ENCODE data around the gene KCTD21.

DNA sequence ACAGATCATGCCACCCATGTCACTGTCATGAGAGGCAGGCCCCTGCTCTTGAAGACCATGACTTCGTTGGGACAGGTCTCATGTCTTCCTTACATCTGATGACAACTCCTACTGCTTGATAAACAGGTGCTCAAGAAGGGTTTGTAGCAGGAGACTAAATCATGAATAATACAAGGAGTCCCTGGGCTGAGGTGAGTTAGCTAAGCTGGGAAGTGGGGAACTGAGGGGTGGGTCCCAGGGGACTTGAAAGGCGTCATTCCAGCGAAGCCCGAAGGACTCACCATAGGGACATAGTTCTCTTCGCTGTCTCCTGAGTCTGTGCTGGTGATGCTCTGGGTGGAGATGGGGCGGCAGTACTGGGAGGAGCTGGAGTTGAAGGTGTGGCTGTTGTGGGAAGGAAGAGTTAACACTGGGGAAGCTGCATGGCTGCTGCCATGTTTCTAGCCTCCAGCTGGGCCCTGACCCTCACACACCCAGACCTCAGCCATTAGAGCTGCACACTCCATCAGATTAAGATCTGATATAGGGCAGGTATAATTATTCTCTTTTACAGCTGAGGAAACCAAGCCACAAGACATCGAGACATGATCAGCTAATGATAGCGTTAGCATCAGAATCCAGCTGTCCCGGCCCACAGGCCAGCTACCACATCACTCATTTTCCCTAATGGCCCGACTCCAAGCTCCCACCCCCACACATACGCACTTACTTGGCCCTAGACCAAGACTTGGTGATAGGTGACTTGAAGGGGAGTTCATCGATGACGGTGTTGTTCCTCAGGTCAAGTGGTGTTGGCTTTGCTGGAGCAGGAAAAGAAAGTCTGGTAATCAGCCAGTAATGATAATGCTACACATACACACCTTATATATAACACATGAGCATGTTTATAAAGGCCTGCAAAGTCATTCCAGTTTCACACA, 33.2 kb upstream of the KCTD21 start:
- TF ChIP-seq, protein P1, sequence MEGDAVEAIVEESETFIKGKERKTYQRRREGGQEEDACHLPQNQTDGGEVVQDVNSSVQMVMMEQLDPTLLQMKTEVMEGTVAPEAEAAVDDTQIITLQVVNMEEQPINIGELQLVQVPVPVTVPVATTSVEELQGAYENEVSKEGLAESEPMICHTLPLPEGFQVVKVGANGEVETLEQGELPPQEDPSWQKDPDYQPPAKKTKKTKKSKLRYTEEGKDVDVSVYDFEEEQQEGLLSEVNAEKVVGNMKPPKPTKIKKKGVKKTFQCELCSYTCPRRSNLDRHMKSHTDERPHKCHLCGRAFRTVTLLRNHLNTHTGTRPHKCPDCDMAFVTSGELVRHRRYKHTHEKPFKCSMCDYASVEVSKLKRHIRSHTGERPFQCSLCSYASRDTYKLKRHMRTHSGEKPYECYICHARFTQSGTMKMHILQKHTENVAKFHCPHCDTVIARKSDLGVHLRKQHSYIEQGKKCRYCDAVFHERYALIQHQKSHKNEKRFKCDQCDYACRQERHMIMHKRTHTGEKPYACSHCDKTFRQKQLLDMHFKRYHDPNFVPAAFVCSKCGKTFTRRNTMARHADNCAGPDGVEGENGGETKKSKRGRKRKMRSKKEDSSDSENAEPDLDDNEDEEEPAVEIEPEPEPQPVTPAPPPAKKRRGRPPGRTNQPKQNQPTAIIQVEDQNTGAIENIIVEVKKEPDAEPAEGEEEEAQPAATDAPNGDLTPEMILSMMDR (IDR thresholded peaks at IDR 0.05; ENCODE audit: low read length) = no peak
- TF ChIP-seq EZH2 (IDR thresholded peaks at IDR 0.05; ENCODE audit: borderline replicate concordance, low read length) = no peak

Data from OCI-LY1 (cell line).